OCI-LY1 (cell line): Measurements from ENCODE around the gene RBP5.
"Not testable (repeated sequence)": the region's sequence is repeated elsewhere in the genome, so short reads cannot be mapped to it uniquely, and the experiment has no call there.

ENCODE experiments used
- EZH2 ChIP-seq: fragments of 200-600 bp; sonication (generic), shearing (Covaris generic); IDR thresholded peaks from 2 replicates; pipeline ENCODE4 v1.8.0; 2017; ENCODE audit warnings: borderline replicate concordance, mixed run types, mild to moderate bottlenecking, antibody characterized with exemption, low read length, moderate library complexity, mixed read lengths
- TF ChIP-seq, protein P1 (sequence below): fragments of 200-600 bp; sonication (generic), shearing (Covaris generic); IDR thresholded peaks from 2 replicates; pipeline ENCODE4 v1.5.1; 2017; ENCODE audit warnings: mild to moderate bottlenecking, antibody characterized with exemption, low read length, moderate library complexity, mixed read lengths

DNA sequence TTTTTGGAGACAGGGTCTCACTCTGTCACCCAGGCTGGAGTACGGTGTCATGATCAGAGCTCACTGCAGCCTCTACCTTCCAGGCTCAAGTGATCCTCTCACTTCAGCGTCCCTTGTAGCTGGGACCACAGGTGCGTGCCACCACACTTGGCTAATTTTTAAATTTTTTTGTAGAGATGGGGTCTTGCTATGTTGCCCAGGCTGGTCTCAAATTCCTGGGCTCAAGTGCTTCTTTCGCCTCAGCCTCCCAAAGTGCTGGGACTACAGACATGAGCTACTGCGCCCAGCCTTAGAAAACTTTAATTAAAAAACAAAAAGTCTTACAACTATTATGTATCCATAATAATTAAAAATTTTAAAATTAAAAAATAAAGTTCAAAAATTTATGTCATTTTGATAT is 21.5 kb downstream of the RBP5 start:
- TF ChIP-seq, protein P1, sequence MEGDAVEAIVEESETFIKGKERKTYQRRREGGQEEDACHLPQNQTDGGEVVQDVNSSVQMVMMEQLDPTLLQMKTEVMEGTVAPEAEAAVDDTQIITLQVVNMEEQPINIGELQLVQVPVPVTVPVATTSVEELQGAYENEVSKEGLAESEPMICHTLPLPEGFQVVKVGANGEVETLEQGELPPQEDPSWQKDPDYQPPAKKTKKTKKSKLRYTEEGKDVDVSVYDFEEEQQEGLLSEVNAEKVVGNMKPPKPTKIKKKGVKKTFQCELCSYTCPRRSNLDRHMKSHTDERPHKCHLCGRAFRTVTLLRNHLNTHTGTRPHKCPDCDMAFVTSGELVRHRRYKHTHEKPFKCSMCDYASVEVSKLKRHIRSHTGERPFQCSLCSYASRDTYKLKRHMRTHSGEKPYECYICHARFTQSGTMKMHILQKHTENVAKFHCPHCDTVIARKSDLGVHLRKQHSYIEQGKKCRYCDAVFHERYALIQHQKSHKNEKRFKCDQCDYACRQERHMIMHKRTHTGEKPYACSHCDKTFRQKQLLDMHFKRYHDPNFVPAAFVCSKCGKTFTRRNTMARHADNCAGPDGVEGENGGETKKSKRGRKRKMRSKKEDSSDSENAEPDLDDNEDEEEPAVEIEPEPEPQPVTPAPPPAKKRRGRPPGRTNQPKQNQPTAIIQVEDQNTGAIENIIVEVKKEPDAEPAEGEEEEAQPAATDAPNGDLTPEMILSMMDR, result not testable (repeated sequence)
- not testable (repeated sequence) for TF ChIP-seq EZH2
